ENCODE results near the gene LRMDA.

LRMDA gene

DNA sequence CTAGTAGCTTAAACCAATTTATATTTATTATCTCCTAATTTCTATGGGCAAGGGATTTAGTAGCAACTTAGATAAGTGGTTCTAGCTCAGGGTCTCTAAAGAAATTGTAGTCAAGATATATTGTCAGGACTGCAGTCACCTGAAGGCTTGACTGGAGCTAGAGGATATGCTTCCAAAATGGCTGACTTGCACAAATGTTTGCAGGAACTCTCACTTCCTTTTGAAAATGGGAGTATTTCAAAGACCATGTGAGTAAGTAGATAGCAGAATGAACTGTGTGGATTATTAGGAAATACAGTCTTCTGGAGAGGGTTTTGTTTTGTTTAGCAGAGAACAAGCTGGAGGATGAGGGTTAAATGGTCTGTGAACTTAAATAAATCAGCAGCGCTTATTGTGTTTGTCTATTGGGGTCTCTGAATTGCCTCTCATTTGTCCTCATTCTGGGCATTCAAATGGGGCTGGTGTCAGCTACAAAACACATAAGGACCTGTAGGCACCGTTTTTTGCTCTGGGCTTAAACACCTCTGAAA is 524.6 kb downstream of the LRMDA start:
- no peak for DNase-seq (ENCODE audit: low read depth in 2 of 2)

DNA sequence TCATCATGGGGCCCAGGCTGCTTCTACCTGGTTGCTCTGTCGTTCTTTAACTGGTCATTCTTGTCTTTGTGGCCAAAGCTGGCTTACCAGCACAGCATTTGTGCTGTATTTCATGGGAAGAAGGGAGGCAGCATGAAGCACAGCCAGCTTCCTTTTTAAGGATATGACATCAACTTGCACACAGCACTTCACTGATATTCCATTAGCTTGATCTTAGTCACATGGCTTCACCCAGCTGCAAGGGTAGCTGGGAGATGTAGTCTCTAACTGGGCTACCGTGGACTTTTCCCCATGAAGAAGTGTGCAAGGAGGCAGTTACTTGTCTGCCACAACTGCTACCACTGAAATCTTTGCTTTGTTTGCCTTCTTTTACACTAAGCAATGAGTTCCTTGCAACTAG is 525.2 kb downstream of the LRMDA start:
- DNase-seq (ENCODE audit: low read depth in 2 of 2) = no peak

DNA sequence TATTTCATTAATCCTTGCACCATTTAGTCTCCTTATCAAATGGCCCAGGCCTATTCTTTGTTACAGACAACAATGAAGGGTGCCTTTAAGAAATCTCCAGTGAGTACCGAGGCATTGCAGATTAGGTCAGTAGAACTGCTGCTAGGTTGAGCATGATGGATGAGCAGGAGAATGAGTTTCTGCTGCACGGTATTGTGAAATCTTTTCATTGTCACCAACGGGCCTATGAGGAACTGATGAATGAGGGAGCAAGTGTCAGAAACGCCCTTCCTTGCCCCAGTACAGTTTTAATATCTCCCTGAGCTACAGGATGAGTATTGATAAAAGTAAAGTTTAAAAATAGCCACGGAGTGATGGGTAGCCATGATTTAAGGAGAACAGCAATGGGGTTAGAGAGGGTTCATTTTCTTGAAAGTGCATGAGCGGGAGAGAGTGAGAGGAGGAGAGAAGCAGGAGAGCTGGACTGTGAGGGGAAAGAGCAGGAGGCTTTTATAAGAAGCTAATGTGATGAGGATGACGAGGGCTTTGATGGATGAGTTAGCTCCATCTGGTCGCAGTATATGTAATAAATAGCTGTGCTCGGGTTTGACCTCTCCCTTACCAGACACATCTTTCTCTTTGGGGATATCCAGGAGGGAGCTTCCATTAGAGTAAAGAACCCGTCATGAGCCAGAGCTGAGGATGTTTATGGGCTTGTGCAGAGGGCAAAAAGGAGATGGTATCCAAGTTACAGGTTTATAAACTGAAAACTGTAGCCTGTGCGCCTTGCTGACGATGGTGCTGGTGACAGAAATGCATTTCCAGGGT is 526.1 kb downstream of the LRMDA start:
- no peak for DNase-seq (ENCODE audit: low read depth in 2 of 2)

DNA sequence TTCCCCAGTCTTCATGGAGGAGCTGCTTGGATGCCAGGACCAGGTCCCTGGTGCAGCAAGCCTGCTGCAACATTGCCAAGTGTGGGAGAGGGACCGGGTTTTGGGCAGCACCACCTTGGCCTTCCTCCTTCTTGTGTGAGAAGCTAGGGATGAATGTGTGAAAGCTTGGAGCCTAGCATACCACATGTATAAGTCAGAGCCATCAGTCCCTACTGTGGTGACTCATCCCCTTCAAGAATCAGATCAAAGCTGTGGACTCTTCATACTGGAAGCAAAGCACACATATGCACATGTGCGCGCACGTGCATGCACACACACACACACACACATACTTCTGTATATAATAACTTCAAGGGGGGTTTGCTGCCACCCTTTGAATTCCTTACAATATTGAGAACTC is 527.8 kb downstream of the LRMDA start:
- DNase-seq (ENCODE audit: low read depth in 2 of 2) = no peak

DNA sequence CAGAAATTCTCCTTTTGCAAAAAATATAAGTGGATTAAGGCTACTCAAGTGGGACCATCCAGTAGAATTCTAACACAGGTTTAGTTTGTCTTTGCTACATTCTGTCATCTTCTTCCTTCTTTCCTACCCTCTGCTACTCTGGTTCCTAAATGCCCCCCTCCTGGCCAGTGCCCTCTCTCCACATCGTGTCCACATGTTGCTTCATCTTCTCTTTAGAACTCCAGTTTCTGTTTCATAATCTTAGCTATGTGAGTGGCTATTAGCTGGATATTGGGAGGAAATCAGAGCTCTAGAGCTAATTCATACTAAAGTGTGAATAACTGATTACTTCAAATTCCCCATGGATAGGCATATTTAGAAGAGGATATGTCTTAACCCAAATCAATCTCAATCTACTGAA is 528.5 kb downstream of the LRMDA start:
- DNase-seq (ENCODE audit: low read depth in 2 of 2) = no peak

DNA sequence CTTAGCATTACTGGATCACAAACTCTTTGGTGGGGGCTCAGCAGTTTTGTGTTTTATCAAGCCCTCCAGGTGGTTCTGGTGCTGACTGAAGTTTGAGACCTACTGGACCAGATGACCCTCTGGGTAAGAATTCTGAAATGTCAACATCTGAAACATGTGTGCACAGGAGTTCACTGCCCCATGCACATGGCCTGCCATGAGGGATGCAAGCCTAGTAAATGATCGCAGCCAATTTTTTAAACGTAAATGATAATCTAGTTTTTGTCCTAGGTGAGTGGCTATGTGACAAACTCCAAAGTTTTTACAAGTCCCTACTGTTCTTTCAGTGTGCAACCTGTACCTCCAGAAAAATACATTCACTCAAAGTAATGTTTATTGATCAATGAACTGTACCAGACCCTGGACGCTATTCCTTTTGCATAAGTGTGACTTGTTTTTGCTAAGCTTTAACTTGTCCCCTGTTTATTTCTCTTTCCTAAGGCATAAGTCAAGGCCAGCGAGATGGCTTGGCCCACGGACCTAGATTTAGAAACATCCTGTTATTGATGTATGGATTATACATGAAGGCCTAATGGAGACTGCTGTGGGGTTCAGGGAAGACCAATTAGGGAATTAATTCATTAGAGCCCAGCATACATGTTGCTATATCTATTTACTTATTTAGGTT is 531.1 kb downstream of the LRMDA start:
- no peak for DNase-seq (ENCODE audit: low read depth in 2 of 2)

DNA sequence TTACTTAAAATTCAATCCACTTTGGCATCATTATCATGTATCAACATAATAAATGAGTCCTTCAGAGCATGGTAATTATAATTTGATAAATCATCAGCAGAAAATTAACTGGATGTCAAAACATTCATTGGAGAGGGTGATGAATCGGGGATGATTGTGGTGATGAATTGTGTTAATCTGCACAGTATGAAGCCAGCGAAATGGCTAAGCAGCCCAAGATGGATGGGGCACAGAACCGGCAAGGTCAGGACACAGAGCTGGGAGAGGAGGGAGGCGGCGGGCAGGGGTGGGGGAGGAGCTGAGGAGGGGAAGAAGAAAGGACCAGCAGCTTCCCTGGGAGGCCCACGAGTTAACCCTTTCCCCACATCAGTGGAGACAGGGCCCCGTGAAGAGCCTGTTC is 536.1 kb downstream of the LRMDA start:
- DNase-seq (ENCODE audit: low read depth in 2 of 2) = no peak

DNA sequence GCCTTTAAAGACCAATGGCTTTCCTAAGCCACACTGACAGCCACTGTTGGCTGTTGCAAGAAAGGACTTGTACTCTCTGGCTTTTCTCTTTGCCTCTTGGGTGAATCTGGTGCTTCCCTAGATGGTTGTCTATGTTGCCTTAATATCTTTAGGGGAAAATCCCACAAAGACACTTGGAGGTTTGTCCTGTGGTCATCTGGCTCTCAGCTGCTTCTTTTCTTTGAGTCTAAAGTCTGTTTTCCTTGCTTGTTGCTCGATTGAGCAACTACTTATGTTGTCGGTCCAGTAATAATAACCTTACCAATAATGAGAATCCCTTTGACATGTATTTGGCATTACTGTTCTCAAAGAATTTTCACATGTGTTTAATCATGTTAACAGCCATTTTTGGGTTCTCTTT is 537.6 kb downstream of the LRMDA start:
- no peak for DNase-seq (ENCODE audit: low read depth in 2 of 2)

DNA sequence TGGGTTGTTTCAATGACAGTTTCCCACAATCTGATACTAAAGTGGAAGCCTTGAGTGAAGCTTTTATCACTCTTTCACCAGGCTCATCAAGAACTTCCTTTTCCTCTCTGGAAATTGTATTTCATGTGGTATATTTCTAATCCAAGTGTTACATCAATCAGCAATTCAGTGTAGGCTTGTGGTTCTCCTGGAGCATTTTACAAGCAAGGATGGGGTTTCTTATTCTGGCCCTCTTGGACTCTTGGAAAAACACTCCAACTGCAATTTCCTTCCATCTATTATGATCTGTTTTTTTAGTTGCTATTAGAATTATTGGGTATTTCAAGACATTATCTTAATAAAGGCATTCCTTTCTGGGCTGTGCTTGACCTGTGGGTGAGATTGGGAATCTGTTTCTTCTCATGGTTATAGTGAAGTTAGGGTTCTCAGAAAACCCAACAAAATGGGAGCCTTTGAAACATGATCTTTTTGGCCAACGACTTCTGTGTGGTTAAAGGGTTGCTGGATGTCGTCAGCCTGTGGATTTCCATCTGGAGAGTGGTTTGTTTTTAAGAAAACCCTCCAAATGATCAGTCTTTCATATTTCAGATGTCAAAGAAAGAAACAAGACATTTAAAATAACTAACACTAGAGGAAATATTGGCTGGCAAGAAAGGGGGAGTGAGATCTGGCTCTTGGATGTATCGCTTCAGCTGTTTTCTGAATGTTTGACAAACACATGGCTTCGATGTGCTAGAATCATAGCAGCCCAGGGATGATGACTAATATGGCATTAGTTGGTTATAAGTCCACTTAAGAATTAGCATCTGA is 540.2 kb downstream of the LRMDA start:
- DNase-seq (ENCODE audit: low read depth in 2 of 2) = no peak

DNA sequence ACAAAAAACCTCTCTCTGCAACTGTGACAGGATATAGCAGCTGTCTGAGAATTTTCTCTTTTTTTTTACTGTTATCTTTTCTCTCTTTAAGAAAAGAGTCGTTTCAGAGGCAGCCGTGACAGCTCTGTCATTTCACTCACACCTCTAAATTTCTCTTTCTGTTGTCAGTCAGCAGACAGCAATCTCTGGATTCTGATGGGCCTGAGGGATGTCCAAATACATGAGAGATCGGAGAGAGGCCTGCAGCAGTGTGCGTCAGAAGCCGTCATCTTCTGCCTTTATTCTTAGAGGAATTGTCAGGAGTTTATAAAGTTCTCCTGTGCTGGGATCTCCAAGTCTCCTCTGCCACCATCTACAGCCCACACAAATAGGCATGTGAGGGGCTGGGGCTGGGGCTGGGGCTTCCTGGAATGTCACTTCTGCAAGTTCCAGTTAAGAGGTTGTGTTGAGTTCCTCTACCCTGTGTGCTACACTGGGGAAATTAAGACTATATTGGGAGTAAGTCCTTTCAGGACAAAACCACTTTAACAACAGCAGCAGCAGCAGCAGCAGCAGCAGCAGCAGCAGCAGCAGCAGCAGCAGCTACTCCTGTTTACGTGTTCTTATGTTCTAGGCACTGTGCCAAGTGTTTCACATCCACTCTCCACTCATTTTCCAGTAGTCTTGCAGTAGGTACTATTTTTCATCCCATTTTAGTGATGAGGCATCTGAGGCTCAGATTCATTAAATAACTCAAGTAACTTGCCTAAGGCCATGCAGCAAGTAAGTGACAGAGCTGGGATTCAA is 541.3 kb downstream of the LRMDA start:
- no peak for DNase-seq (ENCODE audit: low read depth in 2 of 2)

DNA sequence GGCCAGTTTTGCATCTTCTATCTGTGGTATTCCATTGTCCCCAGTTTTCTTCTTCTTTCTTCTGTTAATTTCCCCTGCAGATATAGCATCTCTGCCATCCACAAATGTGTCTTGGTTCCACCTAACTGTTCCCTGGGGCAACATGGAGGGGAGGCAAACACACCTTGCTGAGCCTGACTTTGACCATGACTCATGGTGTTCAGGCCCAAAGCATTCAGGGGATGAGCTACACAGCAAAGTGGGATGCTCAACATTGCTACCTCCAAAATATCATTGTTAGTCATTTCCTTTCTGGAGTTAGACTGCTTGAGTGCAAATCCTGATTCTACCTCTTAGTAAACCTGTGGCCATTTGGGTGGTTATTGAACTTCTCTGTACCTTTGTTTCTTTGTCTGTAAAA is 542.7 kb downstream of the LRMDA start:
- DNase-seq (ENCODE audit: low read depth in 2 of 2) = no peak

DNA sequence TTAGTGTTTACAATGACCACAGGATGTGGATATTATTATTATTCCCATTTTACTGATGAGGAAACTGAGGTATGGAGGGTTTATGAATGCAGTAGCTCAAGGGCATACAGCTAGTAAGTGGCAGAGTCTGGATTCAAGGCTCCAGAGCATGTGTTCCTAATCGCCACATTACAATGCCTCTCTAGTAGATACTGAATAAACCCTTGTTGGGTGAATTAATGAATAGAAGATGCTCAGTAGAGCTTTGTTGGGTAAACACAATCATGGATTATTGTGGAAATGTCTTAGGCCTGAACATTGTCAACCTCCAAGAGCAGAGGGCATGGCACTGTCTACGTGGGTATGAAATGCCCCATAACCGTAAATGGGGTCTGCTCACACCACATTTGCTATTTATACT is 545.3 kb downstream of the LRMDA start:
- DNase-seq (ENCODE audit: low read depth in 2 of 2) = no peak

DNA sequence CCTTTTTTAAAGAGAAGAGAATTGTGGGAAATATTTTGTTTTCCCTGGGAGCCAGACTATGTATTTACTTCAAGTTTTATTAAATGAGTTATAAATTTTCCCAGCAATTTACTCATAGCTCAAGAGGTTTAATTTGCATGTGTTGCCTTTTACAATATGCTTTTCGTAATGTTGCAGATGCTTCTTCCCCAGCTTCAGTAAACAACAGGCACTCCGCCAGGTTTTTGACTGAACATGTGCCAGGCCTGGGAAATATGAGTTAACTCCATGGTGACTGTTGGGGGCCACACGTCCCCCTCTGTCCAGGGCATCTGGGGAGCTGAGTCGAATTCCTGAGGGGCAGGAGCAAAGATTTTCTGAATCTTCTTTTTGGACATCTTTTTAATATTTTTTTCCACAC is 545.7 kb downstream of the LRMDA start:
- no peak for DNase-seq (ENCODE audit: low read depth in 2 of 2)

DNA sequence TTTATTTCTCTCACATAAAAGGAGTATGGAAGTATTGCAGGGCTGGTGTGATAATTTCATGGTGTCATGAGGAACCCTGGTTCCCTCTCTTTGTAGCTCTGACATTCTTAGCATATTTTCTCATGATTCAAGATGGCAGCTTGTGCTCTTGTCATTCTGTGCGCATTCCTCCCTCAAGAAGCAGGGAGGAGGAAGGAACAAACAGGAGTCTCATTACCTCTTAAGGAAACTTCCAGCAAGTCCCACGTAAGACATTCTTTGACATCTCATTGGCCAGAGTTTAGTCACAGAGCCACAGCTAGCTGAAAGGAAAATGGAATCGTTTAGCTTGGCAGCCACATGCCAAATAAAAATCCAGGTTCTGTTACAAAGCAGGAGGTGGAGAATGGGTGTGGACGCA is 546.8 kb downstream of the LRMDA start:
- DNase-seq (ENCODE audit: low read depth in 2 of 2) = no peak

DNA sequence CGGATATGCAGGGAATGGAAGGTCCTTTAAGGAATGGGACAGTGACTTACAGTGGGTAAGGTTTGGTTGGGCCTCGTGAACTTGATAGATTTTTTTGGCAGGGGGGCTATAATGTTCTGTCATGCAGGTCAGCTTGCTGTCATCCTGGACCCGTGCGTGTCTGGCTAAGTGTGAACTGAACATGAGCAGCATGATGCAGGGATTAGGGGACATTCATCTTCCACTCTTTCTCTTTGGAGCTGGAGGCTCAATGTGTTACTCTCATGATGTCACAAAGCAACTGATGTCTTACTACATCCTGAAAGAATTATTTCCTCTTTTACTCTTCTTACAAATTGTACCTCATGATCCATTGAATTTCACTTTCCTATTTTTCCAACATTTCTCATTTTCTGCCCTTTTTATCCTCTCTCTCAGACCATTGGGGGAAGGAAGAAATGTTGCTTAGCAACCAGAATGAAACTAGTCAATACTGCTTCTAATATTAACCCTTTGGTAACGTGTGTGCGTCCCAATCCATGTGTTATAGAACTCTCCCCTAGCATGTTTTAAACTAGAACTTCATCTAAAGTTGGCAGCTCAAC is 549.1 kb downstream of the LRMDA start:
- DNase-seq (ENCODE audit: low read depth in 2 of 2) = no peak

DNA sequence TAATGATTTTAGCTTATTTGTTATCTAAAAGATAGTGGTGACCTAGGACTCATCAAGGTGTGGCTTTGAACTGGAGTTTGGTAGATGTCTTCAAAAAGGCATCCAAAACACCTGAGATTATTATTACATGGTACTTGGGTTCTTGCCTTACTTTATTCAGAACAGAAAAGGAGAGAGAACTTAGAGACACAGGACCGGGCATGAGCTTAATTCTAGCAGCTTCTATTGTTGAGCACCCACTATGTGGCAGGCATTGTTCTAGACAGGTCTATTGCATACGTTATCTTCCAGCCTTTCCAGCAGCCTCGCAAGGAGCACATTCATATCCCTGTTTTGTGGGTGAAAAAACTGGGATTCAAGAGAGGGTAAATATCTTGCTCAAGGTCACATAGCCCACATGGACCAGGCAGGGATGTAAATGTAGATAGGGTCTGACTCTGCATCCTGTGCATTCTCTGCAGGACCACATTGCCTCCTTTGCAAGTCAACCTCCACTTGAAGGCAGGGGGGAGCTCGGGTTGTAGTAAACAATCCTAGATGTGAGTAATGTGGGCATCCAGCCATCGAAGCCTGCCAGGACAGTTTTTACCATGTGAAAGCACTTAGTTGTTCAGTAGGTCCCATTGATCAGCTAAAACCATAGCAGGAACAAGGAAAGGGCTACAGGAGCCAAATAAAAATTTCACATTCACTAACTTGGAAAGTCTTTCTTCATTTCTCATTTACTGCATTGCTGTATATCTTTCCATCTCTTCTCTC is 551.4 kb downstream of the LRMDA start:
- no peak for DNase-seq (ENCODE audit: low read depth in 2 of 2)

DNA sequence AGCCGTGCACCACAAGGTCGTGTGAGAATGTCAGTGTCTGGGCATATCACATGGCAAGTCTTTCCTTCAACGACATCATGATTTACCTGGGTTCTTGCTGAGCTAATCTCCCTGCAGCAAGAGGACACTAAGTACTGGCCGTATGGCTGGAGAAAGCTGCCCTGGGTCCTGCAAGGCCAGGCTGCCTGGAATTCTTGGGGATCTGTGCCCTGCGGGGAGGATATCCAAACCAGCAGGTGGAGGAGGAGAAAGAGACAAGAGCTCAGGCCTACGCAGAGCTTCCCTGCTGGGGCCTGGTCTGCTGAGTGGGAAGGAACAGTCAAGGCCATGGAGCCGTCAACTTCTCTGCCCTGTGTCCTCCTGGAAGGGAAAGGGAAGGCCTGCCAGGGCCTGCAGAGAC is 552.6 kb downstream of the LRMDA start:
- no peak for DNase-seq (ENCODE audit: low read depth in 2 of 2)

DNA sequence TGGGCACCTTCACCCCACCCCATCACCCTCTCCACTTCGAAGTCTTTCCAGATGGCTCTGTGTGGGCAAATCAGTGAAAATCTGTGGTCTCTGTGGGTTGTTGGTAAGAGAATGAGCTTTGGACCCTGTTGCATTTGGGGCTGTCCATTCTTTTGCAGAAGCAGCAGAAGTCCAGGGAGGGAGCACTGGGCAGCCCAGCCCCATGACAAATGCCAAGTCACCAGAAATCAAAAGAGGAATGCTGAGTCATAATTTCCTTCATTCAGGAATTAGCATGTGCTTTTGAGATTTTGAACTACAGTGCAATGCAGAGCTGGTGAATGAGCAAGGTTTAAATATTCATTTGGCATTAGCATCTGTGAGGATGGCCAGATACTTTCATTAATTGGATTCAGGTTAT is 556.2 kb downstream of the LRMDA start:
- DNase-seq (ENCODE audit: low read depth in 2 of 2) = no peak

DNA sequence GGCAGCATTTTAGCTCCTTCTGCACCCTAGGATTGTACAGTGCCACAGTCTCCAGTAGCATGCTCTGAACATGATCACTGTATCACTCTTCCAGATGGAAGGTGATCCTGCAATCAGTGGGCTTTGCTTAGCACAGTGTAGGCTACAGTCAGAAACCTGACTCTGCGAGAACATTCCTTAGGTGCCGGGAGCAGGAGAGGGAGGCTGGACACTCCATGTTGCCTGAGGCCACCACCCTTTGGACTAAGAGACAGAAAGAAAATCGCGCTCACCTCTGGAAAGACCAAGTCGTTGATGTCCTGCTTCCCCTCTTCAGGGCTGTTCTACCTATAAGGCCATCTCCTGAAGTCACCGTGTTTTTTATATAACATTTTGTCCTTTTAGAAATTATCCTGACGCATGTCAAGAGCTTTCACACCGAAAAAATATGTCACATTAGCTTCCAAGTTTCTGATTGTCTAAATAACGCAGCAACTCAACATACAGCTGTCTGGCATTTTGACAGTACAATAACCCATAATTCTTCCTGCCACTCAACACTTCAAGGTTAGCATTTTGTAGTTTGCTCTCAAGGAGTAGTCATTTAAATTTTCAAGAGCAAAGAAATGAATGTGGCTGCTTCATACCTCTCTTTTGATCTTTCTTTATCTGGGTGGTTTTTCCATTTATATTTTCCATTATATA is 563.1 kb downstream of the LRMDA start:
- DNase-seq (ENCODE audit: low read depth in 2 of 2) = no peak

DNA sequence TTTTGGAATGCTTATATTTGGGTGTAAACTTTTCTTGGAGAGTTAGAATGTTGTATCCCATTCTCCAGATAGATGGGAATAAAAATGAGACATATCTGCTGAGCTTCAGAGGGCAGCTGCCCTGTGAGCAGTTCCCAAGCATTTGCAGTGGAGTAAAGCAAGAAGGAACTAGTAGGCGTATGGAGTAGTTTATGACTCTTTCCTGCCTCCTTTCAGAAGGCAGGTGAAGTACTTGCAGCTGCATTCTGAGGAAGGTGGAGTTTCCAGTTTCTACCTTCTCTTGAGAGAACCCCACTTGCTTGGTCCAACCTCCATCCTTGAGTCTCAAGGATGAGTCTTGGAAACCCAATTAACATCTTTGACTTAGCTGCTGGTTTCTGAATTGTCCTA is 563.6 kb downstream of the LRMDA start:
- DNase-seq (ENCODE audit: low read depth in 2 of 2) = no peak
